CD4-positive, alpha-beta T cell treated with Interleukin-6 at 100 ng/mL for 8 hours (primary cell): ENCODE measurements around the gene POLN.

Experiments
- DNase-seq: peaks from one replicate; pipeline ENCODE4 v3.0.0-alpha.2; 2020; ENCODE audit warnings: mixed read lengths, low spot score

Gene POLN

GRCh38 chr4:2105559-2105958, 136.4 kb downstream of the POLN start:
- DNase-seq = no peak

GRCh38 chr4:2104556-2105345, 137.2 kb downstream of the POLN start:
- DNase-seq = no peak

DNA sequence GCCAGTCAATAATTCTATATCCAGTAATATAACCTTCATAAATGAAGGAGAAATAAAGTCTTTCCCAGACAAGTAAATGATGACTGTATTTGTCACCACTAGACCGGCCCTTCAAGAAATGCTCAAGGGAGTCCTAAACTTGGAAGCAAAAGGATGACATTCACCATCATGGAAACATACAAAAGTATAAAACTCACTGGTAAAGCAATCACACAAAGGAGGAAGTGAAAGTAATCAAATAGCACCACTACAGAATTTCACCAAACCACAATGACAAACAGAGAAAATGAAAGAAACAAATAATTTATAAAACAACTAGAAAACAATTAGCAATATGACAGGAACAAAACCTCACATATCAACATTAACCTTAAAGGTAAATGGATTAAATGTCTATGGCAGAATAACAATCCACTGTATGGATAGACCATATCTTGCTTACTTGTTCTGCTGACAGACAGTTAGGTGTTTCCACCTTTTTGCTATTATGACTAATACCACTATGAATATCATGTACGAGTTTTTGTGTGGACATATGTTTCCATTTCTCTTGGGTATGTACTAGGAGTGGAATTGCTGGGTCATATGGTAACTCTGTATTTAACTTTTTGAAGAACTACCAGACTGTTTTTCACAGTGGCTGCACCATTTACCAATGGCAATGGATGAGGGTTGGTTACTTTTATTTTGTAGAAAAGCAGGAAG, 137.9 kb downstream of the POLN start:
- DNase-seq = no peak

DNA sequence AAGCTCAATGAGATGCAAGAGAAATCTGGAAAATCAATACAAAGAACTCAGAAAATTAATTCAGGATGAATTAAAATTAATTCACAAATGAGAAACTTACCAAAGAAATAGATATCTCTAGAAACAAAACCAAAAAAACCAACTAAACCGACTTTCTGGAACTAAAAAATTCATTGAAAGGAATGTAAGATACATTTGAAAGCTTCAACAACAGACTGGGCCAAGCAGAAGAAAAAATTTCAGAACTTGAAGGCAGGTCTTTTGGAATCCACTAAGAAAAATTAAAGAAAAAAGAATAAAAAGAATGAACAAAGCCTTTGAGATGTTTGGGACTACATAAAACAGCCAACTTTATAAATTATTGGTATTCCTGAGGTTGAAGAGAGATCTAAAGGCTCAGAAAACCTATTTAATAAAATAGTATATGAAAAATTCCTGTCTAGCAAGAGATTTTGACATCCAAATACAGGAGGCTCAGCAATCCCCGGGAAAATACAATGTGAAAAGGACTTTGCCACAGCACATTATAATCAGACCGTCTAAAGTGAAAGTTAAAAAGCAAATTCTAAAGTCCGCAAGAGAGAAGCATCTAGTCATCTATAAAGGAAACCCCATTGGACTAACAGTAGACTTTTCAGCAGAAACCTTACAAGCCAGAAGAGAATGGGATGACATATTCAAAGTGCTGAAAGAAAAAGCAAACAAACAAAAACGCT, 138.6 kb downstream of the POLN start:
- DNase-seq = no peak

- DNase-seq = no peak
These were observed 139.7 kb downstream of the POLN start for GRCh38 chr4:2102045-2102883.

- no peak for DNase-seq
These were observed 140.4 kb downstream of the POLN start for GRCh38 chr4:2101346-2102044.

DNA sequence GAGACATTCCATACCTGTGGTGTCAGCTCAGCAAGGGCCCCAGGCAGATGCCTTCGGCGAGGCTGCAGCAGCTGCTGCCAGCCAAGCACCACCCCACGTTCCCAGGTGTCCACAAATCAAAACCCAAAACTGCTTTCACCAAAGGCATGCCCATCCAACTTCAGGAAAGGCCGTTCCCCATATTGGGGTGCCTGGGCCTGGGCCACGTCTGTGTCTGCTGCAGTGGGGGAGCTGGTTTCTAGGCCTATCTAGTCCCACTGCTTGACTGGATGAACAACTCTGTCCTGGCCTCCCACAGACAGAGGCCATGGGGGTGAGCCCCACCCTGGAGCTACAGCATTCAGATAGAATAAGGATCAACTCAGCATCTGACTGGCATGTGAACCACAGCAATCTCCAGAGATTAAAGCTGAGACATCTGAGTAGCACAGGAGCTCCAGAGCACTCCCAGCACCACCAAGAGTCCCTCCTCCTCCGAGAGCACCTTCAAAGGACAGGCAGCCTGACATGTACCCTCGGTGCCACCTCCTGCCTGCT, 145.8 kb downstream of the POLN start:
- DNase-seq = no peak

- DNase-seq = no peak
These were observed 146.5 kb downstream of the POLN start for GRCh38 chr4:2095236-2096072.

DNA sequence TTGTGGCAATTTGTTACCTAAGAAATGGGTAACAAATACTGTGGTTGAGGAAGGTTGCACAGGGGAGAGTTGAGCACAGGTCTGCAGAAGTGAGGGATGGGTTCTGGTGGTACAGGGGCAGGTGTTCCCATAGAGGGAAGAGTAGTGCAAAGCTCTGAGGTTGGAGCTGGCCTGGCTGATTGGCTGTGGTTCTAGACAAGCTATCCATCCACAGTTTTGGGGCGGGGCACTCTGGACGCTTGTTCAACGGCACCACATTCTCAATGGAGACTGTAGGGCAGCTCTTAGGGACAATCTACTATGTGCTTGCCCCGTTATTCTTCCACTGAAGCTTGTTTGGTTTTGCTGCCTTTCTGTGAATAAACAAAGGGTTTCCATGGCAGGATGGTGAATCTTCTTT, 147.4 kb downstream of the POLN start:
- DNase-seq = no peak

GRCh38 chr4:2093265-2093664, 148.7 kb downstream of the POLN start:
- DNase-seq = no peak

DNA sequence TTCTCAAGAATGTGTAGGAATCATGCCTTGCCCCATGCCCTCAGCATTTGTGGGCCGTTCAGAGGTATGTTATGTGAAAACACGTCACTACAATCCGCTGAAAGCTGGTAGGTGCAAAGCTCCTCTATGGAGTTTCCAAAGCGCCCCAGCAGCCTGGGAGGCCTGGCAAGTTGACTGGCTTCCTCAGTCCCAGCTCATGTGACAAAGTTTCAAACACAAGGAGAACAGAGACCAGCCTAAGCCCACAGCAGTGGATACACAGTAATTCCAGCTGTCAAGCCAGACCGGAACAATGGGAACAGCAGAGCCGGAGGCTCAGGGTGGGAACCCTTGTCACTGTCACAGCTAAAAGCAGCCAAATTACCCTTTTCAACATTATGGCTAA, 149.3 kb downstream of the POLN start:
- DNase-seq = no peak

DNA sequence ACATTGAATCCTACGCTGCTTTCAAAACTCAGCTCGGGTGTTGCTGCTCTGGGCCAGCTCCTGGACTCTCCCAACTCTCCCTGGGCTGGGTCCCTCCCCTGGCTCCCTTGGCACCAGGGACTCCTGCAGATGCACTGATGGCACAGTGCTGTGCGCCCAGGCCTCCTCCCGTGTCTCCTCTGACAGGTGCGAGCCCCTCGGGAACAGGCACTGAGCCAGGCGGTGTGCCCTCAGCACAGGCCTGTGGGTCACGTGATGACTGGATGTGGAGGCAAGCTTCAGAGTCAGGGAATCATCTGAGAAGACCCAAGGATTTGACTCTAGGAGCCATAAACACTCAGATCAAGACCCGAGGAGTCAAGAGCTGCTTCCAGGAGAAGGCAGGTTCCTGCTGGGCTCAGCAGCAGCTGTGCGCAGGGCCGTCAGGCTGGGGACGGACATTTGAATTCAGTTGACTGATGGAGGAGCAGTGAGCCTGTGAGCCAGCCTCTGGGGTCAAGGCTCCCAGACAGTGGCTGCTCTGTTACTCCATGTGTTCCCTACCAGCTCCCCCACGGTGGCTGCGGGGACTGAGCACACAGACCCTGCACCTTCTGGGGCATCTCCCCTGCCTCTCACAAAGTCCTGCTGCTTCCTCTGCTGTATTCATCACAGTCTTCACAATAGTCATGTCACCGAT, 149.8 kb downstream of the POLN start:
- DNase-seq = no peak

DNA sequence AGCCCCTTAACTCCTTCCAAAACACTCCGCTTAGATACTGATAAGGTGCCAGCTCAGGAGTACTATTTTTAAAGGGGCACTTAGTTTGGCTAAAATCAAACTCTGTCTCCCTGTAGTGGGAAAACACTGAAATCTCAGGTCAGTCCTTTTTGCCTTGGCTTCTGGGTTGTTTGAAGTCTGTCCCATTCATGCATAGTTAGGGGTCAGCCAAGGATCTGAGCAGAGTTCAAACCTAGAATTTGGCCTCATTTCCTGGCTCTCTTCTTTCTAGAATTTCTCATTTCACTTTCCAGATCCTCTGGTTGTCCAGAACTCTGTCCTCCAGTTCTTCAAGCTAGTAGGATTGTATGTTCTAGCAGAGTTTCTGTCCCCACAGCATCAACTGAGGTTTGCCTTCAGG, 151.3 kb downstream of the POLN start:
- no peak for DNase-seq

DNA sequence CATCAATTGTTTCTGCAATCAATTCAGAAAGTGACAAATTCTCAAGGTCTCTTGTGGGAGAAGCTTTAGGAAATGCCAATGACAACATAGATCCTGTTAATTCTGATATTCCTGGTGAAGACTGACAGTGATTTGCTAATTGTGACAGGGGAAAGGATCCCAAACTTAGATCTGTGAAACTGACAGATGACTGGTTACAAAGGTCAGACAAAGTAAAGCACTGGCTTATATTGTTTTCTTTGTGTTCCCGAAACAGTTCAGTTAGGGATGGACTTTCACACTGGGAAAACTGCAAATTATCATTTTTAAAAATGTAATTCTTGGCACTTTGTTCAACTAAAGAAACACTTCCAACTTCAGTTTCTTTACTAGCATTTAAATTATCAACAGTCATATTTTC, 152.7 kb downstream of the POLN start:
- no peak for DNase-seq

- no peak for DNase-seq
These were observed 154.8 kb downstream of the POLN start for GRCh38 chr4:2087170-2087569.

DNA sequence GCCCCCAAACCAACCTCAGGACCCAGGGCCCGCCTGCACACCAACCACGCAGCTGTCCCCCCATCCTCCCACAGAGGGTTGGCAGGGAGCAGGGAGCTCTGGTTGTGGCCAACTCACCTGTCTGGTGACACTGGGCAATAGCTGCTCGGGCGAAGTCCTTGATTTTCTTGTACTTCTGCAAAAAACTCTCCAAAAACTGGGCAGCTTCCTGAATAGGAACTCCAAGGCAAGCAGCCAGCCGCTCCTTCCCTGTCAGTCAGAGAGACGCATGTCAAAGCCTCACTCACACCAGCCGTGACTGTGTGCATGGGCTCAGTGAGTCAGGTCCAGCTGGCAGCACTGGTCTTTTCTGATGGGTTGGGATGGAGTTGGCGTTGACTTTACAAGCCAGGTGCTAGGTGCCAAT, 156.4 kb downstream of the POLN start:
- no peak for DNase-seq

DNA sequence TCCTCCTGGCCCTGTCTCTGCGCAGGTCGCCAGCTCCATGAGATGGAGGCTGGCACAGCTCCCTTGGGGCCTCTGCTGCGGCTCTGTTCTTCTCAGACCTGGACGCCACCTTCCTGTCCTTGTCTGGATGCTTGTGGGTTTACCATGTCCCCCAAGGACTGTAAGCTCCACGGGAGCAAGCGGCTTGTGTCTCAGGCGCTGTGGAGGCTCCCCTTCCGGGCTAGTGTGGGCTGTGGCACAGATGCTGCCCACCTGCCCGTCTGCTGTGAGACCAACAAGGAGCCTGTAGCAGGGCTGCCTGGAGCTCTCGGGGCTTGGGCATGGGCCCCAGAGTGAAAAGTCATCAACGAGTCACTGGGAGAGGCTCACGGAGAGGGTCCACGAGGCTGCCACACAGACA, 157.6 kb downstream of the POLN start:
- DNase-seq = no peak

GRCh38 chr4:2083826-2084160, 158.1 kb downstream of the POLN start:
- DNase-seq = no peak

DNA sequence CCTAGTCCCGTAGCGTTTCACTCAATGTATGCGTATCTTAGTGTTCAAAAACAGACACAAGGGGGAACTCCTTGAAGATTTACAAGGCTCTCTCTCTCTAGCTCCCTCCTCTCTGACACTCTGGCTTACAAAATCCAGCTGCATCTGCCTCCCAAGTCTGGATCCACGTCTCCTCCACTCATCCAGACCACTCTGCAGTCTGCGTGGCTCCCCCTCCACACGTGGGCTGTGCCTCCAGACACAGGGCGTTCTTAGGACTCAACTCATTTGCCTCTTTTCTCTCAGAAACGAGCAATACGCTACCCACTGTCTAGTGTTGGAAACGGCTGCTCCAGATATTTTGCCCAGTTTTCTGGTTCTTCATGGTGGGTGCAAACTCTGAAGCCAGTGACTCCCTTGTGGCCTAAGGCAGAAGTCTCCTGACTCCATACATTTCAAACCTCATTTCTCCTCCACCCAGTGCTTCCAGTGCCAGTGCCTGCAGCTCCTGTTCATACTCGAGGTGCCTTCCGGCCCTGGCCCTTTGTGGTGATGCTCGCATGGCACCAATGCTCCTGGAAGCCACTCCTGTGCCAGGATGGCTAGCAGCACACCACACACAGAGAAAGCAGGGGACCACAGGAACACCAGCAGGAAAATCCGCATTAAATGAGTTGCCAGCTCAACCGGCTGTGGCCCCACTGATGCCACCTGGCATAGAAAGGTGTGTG, 158.7 kb downstream of the POLN start:
- DNase-seq = no peak
